Mesangial cell (primary cell): ENCODE measurements around the gene TRABD. TPM values are rescaled to one million over a fixed set of nuclear protein-coding genes. Genes with fewer than 3 reads are reported as not detected.

ENCODE experiments used
- total RNA-seq: library from RNA; depleted of rRNA; stranded (reverse); fragments of >200 nt; gene quantifications from 2 replicates; pipeline ENCODE4 v1.2.3, GENCODE V29; 2015

The TRABD gene
- total RNA-seq: 43.7 and 56.1 TPM in 2 replicates

GRCh38 chr22:50185375-50186087 is at the start of gene TRABD:
Gene TRABD, plus strand, starts transcription at chr22:50185913. Its CDS starts 7,148 bp downstream, at chr22:50193061.

GRCh38 chr22:50170453-50171318 is 15.0 kb upstream of the TRABD start, which contains the start of gene PANX2:
Gene PANX2, plus strand, starts transcription at chr22:50170731. Its CDS starts 0 bp downstream, at chr22:50170731.

GRCh38 chr22:50200461-50201190 is 14.9 kb downstream of the TRABD start, which contains the start of gene SELENOO:
Gene SELENOO, plus strand, starts transcription at chr22:50201011. Its CDS starts 26 bp downstream, at chr22:50201037.

GRCh38 chr22:50244420-50245213 is 58.9 kb downstream of the TRABD start, which contains the start of gene TUBGCP6:
Gene TUBGCP6, minus strand, starts transcription at chr22:50245023. Its CDS starts 564 bp downstream, at chr22:50244459.

Other genes with a start within 250 kb of the TRABD start
- gene PIM3, start 225.1 kb upstream of the TRABD start, total RNA-seq: 37.5 and 63.6 TPM in 2 replicates
- 0.25 TPM in 1 of 2 replicates, not detected in the other for gene IL17REL, start 173.1 kb upstream of the TRABD start, total RNA-seq
- not detected in 2 replicates for gene TTLL8, start 127.6 kb upstream of the TRABD start, total RNA-seq
- gene MLC1, start 100.5 kb upstream of the TRABD start, total RNA-seq: not detected in 2 replicates
- under 0.01 and 0.76 TPM in 2 replicates for gene MOV10L1, start 95.9 kb upstream of the TRABD start, total RNA-seq
- gene PANX2, start 15.2 kb upstream of the TRABD start, total RNA-seq: 0.13 and 0.16 TPM in 2 replicates
- 19.1 and 23.1 TPM in 2 replicates for gene SELENOO, start 15.1 kb downstream of the TRABD start, total RNA-seq
- gene TUBGCP6, start 59.1 kb downstream of the TRABD start, total RNA-seq: 24.9 and 31.4 TPM in 2 replicates
- gene HDAC10, start 65.4 kb downstream of the TRABD start, total RNA-seq: 18.4 and 40.1 TPM in 2 replicates
- 40.6 and 41.6 TPM in 2 replicates for gene MAPK12, start 75.8 kb downstream of the TRABD start, total RNA-seq
- 14.3 and 19.8 TPM in 2 replicates for gene MAPK11, start 84.5 kb downstream of the TRABD start, total RNA-seq
- 241 and 564 TPM in 2 replicates for gene PLXNB2, start 121.7 kb downstream of the TRABD start, total RNA-seq
- 1.5 and 9.8 TPM in 2 replicates for gene DENND6B, start 141.1 kb downstream of the TRABD start, total RNA-seq
- gene PPP6R2, start 157.4 kb downstream of the TRABD start, total RNA-seq: 37.6 and 52.5 TPM in 2 replicates